Rectal smooth muscle tissue (tissue), 1 donor: ENCODE results near the gene PIH1D1.
"Not testable (repeated sequence)": the region's sequence is repeated elsewhere in the genome, so short reads cannot be mapped to it uniquely, and the experiment has no call there.

Experiments used
- H3K27ac ChIP-seq: one replicate; pipeline ENCODE4 v1.7.0; 2013; ENCODE audit warnings: low read depth, low read length, inconsistent platforms
- H3K27me3 ChIP-seq: one replicate; pipeline ENCODE4 v1.7.0; 2013; ENCODE audit warnings: low read length; ENCODE audit not compliant: control insufficient read depth, insufficient read depth
- H3K36me3 ChIP-seq: one replicate; pipeline ENCODE4 v1.7.0; 2013; ENCODE audit warnings: low read length; ENCODE audit not compliant: control insufficient read depth, insufficient read depth
- H3K4me1 ChIP-seq: one replicate; pipeline ENCODE4 v1.7.0; 2013; ENCODE audit warnings: low read length; ENCODE audit not compliant: control insufficient read depth, insufficient read depth
- H3K4me3 ChIP-seq: one replicate; pipeline ENCODE4 v1.7.0; 2013; ENCODE audit warnings: low read length
- H3K9ac ChIP-seq: one replicate; pipeline ENCODE4 v1.7.0; 2013; ENCODE audit warnings: low read length

PIH1D1 gene

DNA sequence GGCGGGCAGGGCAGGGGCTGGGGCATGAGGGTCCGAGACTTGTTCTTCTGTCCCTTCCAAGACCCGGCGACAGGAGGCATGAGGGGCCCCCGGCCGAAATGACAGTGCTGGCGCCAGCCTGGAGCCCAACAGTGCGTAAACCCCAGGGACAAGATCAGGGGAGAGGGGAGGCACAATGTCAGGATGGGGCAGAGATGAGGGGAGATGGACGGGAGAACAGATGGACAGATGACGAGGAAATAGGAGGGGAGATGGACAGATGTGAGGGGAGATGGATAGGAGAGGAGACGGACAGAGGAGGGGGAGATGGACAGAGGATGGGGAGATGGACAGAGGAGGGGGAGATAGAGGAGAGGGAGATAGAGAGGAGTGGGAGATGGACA lies 22.9 kb upstream of the PIH1D1 start:
- no peaks in the 10 kb centered on the region for H3K27me3 ChIP-seq
- peaks cover 3% of the 10 kb centered on the region for H3K36me3 ChIP-seq
- peak overlapping the region; percentile 39 for H3K9ac ChIP-seq
- H3K27ac ChIP-seq = peak overlapping the region; percentile 77
- H3K4me1 ChIP-seq = no peaks in the 10 kb centered on the region
- peak overlapping the region; percentile 75 for H3K4me3 ChIP-seq

DNA sequence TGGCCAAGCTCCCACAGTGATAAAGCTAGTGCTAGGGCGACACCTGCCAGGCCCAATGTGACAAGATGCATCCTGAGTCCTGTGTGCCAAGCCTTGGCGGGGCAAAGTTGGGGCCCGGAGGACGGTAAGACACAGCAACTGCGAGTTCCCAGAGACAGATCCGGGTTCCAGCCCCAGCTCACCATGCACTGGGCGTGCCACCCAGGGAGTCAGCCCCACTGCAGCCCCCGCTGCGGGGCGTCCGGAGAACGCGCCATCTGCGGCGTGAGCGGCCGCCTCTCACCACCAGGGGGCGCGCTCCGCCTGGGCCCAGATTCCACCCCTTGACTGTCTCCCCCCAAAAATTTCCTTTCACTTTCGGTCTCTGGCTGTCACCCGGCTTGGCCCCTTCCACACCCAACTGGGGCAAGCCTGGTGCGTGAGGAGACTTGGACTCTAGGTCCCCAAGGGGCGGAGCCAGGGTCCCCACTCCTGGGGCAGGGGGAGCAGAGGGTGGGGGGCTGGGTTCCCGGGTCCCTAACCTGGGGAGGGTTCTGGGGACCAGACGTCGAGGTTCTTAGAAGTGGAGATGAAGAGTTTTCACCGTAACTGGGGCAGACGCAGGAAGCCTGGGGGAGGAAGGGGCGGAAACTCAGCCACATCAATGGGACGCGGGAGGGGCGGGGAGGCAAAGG lies 22.4 kb upstream of the PIH1D1 start, which contains the start of gene FLT3LG:
Gene FLT3LG, plus strand, starts transcription at position 348 of the 674 bp plus-strand sequence. CDS start 425 bp downstream, outside the sequence.
- Histone ChIP-seq H3K27me3 (no peaks in the 10 kb centered on the region), H3K9ac (peak within 1 kb of the TSS; percentile 39), H3K4me3 (peak within 1 kb of the TSS; percentile 75), H3K4me1 (no peaks in the 10 kb centered on the region), H3K27ac (peak within 1 kb of the TSS; percentile 77), H3K36me3 (peaks cover 3% of the 10 kb centered on the region)

DNA sequence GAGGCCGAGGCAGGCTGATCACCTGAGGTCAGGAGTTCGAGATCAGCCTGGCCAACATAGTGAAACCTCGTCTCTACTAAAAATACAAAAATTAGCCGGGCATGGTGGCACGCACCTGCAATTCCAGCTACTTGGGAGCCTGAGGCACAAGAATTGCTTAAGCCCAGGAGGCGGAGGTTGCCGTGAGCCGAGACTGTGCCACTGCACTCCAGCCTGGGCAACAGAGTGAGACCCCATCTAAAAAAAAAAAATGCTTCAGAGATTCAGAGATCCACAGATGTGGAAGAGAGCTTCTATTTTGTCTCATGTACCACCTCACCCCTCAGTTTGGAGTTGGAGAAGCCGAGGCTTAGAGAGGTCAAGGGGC lies 21.9 kb upstream of the PIH1D1 start:
- peak overlapping the region; percentile 77 for H3K27ac ChIP-seq
- not testable (repeated sequence) for H3K36me3 ChIP-seq, H3K4me1 ChIP-seq, H3K27me3 ChIP-seq, H3K9ac ChIP-seq
- H3K4me3 ChIP-seq = peak overlapping the region; percentile 75

DNA sequence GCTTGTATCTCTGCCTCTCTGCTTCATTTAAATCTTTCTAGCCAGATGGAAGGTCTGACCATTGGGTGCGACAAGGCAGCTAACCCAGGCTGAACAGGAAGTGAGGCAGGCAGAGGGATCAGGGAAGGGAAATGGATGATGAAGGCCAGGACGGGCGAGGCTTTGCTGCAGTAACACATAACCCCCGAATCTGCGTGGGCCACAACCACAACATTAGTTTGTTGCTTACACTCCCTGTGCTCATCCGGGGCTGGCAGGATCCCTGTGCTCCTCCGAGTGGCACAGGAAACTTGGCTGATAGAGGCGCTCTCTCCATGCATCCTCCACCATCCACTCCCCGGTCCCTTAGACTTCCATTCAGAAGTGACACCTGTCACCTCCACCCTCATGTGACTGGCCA lies 21.3 kb upstream of the PIH1D1 start:
- Histone ChIP-seq H3K27ac (no peak overlapping the region), H3K4me3 (no peak overlapping the region), H3K9ac (no peak overlapping the region)

DNA sequence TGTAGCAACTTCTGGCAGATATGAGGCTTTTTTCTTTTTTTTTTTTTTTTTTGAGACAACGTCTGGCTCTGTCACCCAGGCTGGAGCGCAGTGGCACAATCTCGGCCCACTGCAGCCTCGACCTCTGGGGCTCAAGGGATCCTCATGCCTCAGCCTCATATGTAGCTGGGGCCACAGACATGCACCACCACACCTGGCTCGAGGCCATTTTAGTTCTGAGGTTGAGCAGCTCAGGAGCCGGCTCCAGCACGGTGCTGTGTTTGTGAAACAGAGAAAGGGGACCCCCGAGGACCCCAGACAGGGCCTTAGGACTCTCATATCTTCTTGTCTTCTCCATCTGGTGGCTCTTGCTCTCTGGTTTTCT lies 19.0 kb upstream of the PIH1D1 start:
- Histone ChIP-seq H3K36me3 (peaks cover 3% of the 10 kb centered on the region), H3K27ac (no peak overlapping the region), H3K9ac (no peak overlapping the region)

More for the DNA sequence above, 21.3 kb upstream of the PIH1D1 start:
- Histone ChIP-seq H3K27me3 (no peaks in the 10 kb centered on the region), H3K4me1 (no peaks in the 10 kb centered on the region), H3K36me3 (peaks cover 3% of the 10 kb centered on the region)

DNA sequence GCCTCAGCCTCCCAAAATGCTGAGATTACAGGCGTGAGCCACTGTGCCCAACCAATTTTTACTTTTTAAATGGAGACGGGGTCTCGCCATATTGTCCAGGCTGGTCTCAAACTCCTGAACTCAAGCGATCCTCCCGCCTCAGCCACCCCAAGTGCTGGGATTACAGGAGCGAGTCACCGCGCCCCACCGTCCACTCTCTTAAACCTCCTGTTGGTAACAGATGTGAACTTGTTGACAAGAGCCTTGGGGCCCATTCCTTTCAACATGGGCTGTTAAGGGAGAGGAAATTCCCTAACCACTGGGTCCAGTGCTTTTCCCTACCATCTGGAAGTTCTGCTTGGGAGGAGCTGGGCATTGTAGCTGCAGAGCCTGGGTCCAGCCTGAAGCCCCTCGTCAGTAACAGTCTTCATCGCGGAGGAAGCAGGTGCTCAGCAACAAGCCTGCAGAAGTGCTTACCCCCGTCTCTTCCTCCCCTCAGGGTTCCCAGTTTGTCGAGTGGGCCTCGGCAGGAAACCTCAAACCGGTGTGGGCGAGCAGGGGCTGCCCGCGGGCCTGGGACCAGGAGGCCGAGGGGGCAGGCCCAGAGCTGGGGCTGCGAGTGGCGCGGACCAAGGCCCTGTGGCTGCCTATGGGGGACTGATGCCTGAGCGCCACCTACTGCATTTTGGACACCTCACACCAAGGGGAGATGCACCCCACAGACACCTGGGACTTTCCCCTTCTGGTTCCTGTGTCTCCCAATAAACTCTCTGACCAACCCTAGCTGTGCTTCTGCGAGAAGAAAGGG lies 18.4 kb upstream of the PIH1D1 start:
- H3K36me3 ChIP-seq = peaks cover 3% of the 10 kb centered on the region
- H3K27ac ChIP-seq = no peak overlapping the region
- no peaks in the 10 kb centered on the region for H3K27me3 ChIP-seq
- H3K4me1 ChIP-seq = no peaks in the 10 kb centered on the region
- no peak overlapping the region for H3K9ac ChIP-seq
- H3K4me3 ChIP-seq = no peak overlapping the region

More for the DNA sequence above, 19.0 kb upstream of the PIH1D1 start:
- Histone ChIP-seq H3K4me3 (no peak overlapping the region), H3K4me1 (no peaks in the 10 kb centered on the region), H3K27me3 (no peaks in the 10 kb centered on the region)

DNA sequence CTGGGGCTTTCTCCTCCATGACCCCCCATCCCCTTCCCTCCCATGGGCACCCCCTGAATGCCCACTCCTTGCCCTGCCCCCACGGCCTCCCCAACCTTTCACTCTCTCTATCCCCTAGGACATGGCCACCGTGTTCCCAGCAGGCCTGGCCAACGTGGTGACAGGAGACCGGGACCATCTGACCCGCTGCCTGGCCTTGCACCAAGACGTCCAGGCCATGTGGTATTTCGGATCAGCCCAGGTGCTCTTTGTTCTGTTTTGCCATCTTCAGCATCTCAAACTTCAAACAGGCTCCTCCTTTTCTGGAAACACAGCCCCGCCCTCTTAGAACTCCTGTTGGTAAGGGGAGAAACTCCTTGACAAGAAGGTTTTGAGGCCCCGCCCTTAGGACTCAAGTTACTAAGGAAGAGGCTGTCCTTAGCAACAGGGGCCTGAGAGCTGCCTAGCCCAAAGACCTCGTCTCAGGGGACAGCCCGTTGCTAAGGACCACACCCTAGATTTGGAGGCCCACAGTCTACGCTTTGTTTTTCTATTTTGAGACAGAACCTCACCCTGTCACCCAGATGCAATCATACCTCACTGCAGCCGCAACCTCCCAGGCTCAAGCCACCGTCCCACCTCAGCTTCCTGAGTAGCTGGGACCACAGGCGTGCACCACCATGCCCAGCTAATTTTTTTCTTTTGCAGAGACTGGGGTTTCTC lies 17.3 kb upstream of the PIH1D1 start:
- H3K4me1 ChIP-seq = no peaks in the 10 kb centered on the region
- peaks cover 5% of the 10 kb centered on the region for H3K36me3 ChIP-seq
- H3K27me3 ChIP-seq = no peaks in the 10 kb centered on the region
- no peak overlapping the region for H3K9ac ChIP-seq
- H3K4me3 ChIP-seq = no peak overlapping the region
- H3K27ac ChIP-seq = peak overlapping the region; percentile 14

DNA sequence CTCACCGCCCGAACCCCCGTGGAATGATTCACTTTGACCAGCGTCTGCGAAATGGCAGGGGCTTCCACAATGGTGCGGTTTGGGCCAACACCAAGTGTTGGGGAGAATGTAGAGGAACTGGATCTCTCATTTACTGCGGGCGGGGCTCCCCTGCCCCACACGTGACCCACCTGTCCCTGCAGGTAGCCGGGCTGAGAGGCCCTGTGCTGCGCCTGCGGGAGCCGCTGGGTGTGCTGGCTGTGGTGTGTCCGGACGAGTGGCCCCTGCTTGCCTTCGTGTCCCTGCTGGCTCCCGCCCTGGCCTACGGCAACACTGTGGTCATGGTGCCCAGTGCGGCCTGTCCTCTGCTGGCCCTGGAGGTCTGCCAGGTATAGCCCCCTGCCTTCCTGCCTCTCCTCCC lies 16.6 kb upstream of the PIH1D1 start:
- Histone ChIP-seq H3K9ac (no peak overlapping the region), H3K4me1 (no peaks in the 10 kb centered on the region), H3K36me3 (peaks cover 5% of the 10 kb centered on the region), H3K27me3 (no peaks in the 10 kb centered on the region), H3K27ac (no peak overlapping the region), H3K4me3 (no peak overlapping the region)

DNA sequence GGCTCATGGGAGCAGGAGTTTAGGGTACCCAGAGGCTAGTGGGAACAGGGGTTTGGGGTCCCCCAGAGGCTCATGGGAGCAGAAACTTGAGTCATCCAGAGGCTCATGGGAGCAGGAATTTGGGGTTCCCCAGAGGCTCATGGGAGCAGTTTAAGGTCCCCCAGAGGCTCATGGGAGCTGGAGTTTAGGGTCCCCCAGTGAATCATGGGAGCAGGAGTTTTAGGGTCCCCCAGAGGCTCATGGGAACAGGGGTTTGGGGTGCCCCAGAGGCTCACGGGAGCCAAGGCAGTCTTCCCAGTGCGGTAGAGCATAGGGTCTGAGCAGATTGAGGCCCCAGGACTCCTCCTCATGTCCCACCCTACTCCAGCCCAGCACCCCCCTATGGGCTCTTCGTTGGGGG lies 13.8 kb upstream of the PIH1D1 start:
- Histone ChIP-seq H3K4me3 (no peak overlapping the region), H3K9ac (no peak overlapping the region), H3K27me3 (no peaks in the 10 kb centered on the region), H3K27ac (no peak overlapping the region), H3K36me3 (peaks cover 5% of the 10 kb centered on the region), H3K4me1 (no peaks in the 10 kb centered on the region)

DNA sequence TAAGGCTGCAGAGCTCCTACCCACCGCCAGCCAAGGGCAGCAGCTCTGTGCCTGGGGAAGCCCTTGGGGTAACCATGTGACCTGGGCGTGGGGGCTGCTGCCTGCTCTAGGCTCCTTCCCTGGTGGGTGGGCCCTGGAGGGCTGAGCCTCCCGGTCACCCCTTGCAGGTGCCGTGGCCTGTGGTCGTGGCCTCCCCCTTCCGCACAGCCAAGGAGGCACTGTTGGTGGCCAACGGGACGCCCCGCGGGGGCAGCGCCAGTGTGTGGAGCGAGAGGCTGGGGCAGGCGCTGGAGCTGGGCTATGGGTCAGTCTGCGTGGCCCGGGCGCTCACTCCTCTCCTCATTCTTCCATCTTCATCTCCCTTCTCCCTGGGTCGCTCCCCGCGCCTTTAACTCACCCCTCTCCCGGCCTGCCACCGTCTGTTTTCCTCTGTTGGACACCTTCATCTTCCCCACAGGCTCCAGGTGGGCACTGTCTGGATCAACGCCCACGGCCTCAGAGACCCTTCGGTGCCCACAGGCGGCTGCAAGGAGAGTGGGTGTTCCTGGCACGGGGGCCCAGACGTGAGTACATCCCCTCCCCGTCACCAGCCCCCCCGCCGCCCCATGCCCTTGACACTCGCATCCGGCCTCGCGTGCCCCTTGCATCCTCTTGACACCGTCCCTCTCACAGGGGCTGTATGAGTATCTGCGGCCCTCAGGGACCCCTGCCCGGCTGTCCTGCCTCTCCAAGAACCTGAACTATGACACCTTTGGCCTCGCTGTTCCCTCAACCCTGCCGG lies 12.5 kb upstream of the PIH1D1 start:
- no peak overlapping the region for H3K9ac ChIP-seq
- H3K27ac ChIP-seq = no peak overlapping the region
- H3K36me3 ChIP-seq = peaks cover 2% of the 10 kb centered on the region

DNA sequence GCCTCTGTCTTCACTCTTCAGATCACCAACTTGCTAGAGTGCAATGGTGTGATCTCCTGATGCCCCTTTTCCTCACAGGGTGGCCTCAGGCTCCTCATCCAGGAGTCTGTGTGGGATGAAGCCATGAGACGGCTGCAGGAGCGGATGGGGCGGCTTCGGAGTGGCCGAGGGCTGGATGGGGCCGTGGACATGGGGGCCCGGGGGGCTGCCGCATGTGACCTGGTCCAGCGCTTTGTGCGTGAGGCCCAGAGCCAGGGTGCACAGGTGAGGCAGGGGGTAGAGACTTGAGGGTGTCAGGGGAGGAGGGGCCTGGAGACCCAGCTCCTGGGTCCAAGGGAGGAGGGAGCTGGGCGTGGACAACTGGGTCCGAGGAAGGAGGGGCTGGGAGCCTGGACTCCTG lies 10.9 kb upstream of the PIH1D1 start:
- Histone ChIP-seq H3K9ac (no peak overlapping the region), H3K36me3 (peaks cover 2% of the 10 kb centered on the region), H3K4me1 (no peaks in the 10 kb centered on the region)

More for the DNA sequence above, 12.5 kb upstream of the PIH1D1 start:
- no peaks in the 10 kb centered on the region for H3K27me3 ChIP-seq
- no peaks in the 10 kb centered on the region for H3K4me1 ChIP-seq
- H3K4me3 ChIP-seq = no peak overlapping the region

DNA sequence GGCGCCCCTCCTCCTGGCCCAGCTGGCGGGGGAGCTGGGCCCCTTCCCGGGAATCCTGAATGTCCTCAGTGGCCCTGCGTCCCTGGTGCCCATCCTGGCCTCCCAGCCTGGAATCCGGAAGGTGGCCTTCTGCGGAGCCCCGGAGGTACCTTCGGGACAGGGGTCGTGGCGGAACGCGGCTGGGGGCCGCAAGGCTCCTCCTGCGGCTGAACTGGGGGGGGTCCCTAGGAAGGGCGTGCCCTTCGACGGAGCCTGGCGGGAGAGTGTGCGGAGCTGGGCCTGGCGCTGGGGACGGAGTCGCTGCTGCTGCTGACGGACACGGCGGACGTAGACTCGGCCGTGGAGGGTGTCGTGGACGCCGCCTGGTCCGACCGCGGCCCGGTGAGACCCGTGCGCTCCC lies 10.0 kb upstream of the PIH1D1 start:
- no peak overlapping the region for H3K27ac ChIP-seq
- H3K4me1 ChIP-seq = no peaks in the 10 kb centered on the region
- H3K36me3 ChIP-seq = peaks cover 2% of the 10 kb centered on the region
- no peak overlapping the region for H3K4me3 ChIP-seq
- no peak overlapping the region for H3K9ac ChIP-seq
- no peaks in the 10 kb centered on the region for H3K27me3 ChIP-seq

More for the DNA sequence above, 10.9 kb upstream of the PIH1D1 start:
- no peaks in the 10 kb centered on the region for H3K27me3 ChIP-seq
- no peak overlapping the region for H3K4me3 ChIP-seq
- H3K27ac ChIP-seq = no peak overlapping the region
